ENCODE results near the gene MTOR.

Gene MTOR

GRCh38 chr1:11215381-11216005 is 46.9 kb downstream of the MTOR start:
- H3K27ac ChIP-seq (replicated peaks) = no peak overlapping the region
- TF ChIP-seq GABPA (IDR thresholded peaks at IDR 0.05; ENCODE audit: low read depth) (no peak), SPI1 (IDR thresholded peaks at IDR 0.05; ENCODE audit: borderline replicate concordance, low read depth) (no peak), POLR2AphosphoS5 (IDR thresholded peaks at IDR 0.05; ENCODE audit: low read depth) (no peak), REST (IDR thresholded peaks at IDR 0.05; ENCODE audit: insufficient replicate concordance, low read depth) (no peak), CTCF (IDR thresholded peaks at IDR 0.05; ENCODE audit: insufficient read depth, low read length) (no peak)

GRCh38 chr1:11214698-11215380 is 47.5 kb downstream of the MTOR start:
- Histone ChIP-seq H3K27ac (replicated peaks) (no peak overlapping the region), H3K4me3 (replicated peaks; ENCODE audit: insufficient read depth, low read length) (no peak overlapping the region), H3K27me3 (ENCODE audit: insufficient read depth, poor library complexity, severe bottlenecking) (no peaks in the 10 kb centered on the region)
- TF ChIP-seq SPI1 (IDR thresholded peaks at IDR 0.05; ENCODE audit: borderline replicate concordance, low read depth) (no peak), CTCF (IDR thresholded peaks at IDR 0.05; ENCODE audit: insufficient read depth, low read length) (no peak), POLR2AphosphoS5 (IDR thresholded peaks at IDR 0.05; ENCODE audit: low read depth) (no peak), REST (IDR thresholded peaks at IDR 0.05; ENCODE audit: insufficient replicate concordance, low read depth) (no peak), GABPA (IDR thresholded peaks at IDR 0.05; ENCODE audit: low read depth) (no peak)
- DNase-seq (ENCODE audit: low read depth in 1 of 2, low spot score in 1 of 2) = no peak

More at GRCh38 chr1:11215381-11216005, 46.9 kb downstream of the MTOR start:
- no peak overlapping the region for H3K4me3 ChIP-seq (replicated peaks; ENCODE audit: insufficient read depth, low read length)
- H3K27me3 ChIP-seq (ENCODE audit: insufficient read depth, poor library complexity, severe bottlenecking) = no peaks in the 10 kb centered on the region
- DNase-seq (ENCODE audit: low read depth in 1 of 2, low spot score in 1 of 2) = no peak

- no peak for DNase-seq (ENCODE audit: low read depth in 1 of 2, low spot score in 1 of 2)
- TF ChIP-seq SPI1 (IDR thresholded peaks at IDR 0.05; ENCODE audit: borderline replicate concordance, low read depth) (no peak), GABPA (IDR thresholded peaks at IDR 0.05; ENCODE audit: low read depth) (no peak), POLR2AphosphoS5 (IDR thresholded peaks at IDR 0.05; ENCODE audit: low read depth) (no peak), CTCF (IDR thresholded peaks at IDR 0.05; ENCODE audit: insufficient read depth, low read length) (no peak), REST (IDR thresholded peaks at IDR 0.05; ENCODE audit: insufficient replicate concordance, low read depth) (no peak)
- Histone ChIP-seq H3K4me3 (replicated peaks; ENCODE audit: insufficient read depth, low read length) (no peak overlapping the region), H3K27ac (replicated peaks) (no peak overlapping the region), H3K27me3 (ENCODE audit: insufficient read depth, poor library complexity, severe bottlenecking) (no peaks in the 10 kb centered on the region)
Measured at GRCh38 chr1:11211925-11212587, 50.3 kb downstream of the MTOR start.
